Fibroblast of peridontal ligament (primary cell): ENCODE data around the gene CD28.
"Not testable (repeated sequence)": the region's sequence is repeated elsewhere in the genome, so short reads cannot be mapped to it uniquely, and the experiment has no call there.

Source experiments
- DNase-seq: peaks from one replicate; pipeline ENCODE4 v3.0.0-alpha.2; 2010; ENCODE audit errors: extremely low read depth

CD28 gene

GRCh38 chr2:203685789-203686420, 20.5 kb upstream of the CD28 start:
- no peak for DNase-seq

GRCh38 chr2:203687165-203687564, 19.3 kb upstream of the CD28 start:
- no peak for DNase-seq

GRCh38 chr2:203688798-203689197, 17.6 kb upstream of the CD28 start:
- peak; percentile 87 for DNase-seq

- DNase-seq = no peak
Measured at GRCh38 chr2:203689426-203690116, 16.9 kb upstream of the CD28 start.

- DNase-seq = no peak
Measured at GRCh38 chr2:203690117-203690431, 16.4 kb upstream of the CD28 start.

GRCh38 chr2:203690441-203691047, 15.9 kb upstream of the CD28 start:
- peak; percentile 71 for DNase-seq

- DNase-seq = no peak
Measured at GRCh38 chr2:203691149-203691548, 15.3 kb upstream of the CD28 start.

GRCh38 chr2:203692031-203692710, 14.3 kb upstream of the CD28 start:
- no peak for DNase-seq

- DNase-seq = no peak
Measured at GRCh38 chr2:203693242-203693879, 13.1 kb upstream of the CD28 start.

GRCh38 chr2:203694191-203694590, 12.2 kb upstream of the CD28 start:
- DNase-seq = peak; percentile 63

GRCh38 chr2:203697190-203697589, 9.2 kb upstream of the CD28 start:
- DNase-seq = no peak

- not testable (repeated sequence) for DNase-seq
Measured at GRCh38 chr2:203697763-203698162, 8.7 kb upstream of the CD28 start.

- not testable (repeated sequence) for DNase-seq
Measured at GRCh38 chr2:203698410-203698809, 8.0 kb upstream of the CD28 start.

GRCh38 chr2:203704430-203704829, 2.0 kb upstream of the CD28 start:
- no peak for DNase-seq

- DNase-seq = no peak
Measured at GRCh38 chr2:203705178-203705577, 1.3 kb upstream of the CD28 start.

GRCh38 chr2:203707530-203707929, 1.1 kb downstream of the CD28 start:
- DNase-seq = no peak

GRCh38 chr2:203708846-203709396, 2.5 kb downstream of the CD28 start:
- no peak for DNase-seq

- DNase-seq = no peak
Measured at GRCh38 chr2:203709416-203710040, 3.1 kb downstream of the CD28 start.

GRCh38 chr2:203710226-203710625, 3.8 kb downstream of the CD28 start:
- DNase-seq = no peak

- no peak for DNase-seq
Measured at GRCh38 chr2:203710952-203711351, 4.5 kb downstream of the CD28 start.

GRCh38 chr2:203711399-203711798, 5.0 kb downstream of the CD28 start:
- DNase-seq = no peak

- no peak for DNase-seq
Measured at GRCh38 chr2:203713381-203713780, 6.9 kb downstream of the CD28 start.
